Progenitor cell of endocrine pancreas (in vitro differentiated cells): ENCODE measurements around the gene PGA4. TPM values are rescaled to one million over a fixed set of nuclear protein-coding genes. Genes with fewer than 3 reads are reported as not detected.

Source experiments
- DNase-seq: peaks from one replicate; pipeline ENCODE4 v3.0.0; 2021; ENCODE audit warnings: low spot score; ENCODE audit not compliant: unreplicated experiment
- H3K27ac Mint-ChIP-seq: 2 replicates; pipeline ENCODE4 v1.8.0; 2021; ENCODE audit warnings: mild to moderate bottlenecking, moderate library complexity, mixed read lengths
- H3K27me3 Mint-ChIP-seq: 2 replicates; pipeline ENCODE4 v1.8.0; 2021; ENCODE audit warnings: mixed read lengths
- H3K36me3 Mint-ChIP-seq: 2 replicates; pipeline ENCODE4 v1.8.0; 2022; ENCODE audit warnings: mixed read lengths; ENCODE audit not compliant: insufficient read depth
- H3K4me1 Mint-ChIP-seq: 2 replicates; pipeline ENCODE4 v1.8.0; 2021; ENCODE audit warnings: low read depth, mixed read lengths
- H3K4me3 Mint-ChIP-seq: 2 replicates; pipeline ENCODE4 v1.8.0; 2021; ENCODE audit warnings: low read depth, mild to moderate bottlenecking, moderate library complexity, mixed read lengths
- H3K9me3 Mint-ChIP-seq: 2 replicates; pipeline ENCODE4 v1.8.0; 2021; ENCODE audit warnings: low read depth, mixed read lengths
- total RNA-seq: library from RNA; stranded (reverse); gene quantifications from 2 replicates; pipeline ENCODE4 v1.2.1, GENCODE V29; 2021
- TF ChIP-seq, protein P1 (sequence below): fragments of 200-600 bp; sonication (generic); IDR thresholded peaks from one replicate; pipeline ENCODE4 v1.5.0; 2021; ENCODE audit warnings: antibody characterized with exemption, mild to moderate bottlenecking; ENCODE audit not compliant: unreplicated experiment

The PGA4 gene
- total RNA-seq, 1 donor from 2014 or later = 0.81 TPM

DNA sequence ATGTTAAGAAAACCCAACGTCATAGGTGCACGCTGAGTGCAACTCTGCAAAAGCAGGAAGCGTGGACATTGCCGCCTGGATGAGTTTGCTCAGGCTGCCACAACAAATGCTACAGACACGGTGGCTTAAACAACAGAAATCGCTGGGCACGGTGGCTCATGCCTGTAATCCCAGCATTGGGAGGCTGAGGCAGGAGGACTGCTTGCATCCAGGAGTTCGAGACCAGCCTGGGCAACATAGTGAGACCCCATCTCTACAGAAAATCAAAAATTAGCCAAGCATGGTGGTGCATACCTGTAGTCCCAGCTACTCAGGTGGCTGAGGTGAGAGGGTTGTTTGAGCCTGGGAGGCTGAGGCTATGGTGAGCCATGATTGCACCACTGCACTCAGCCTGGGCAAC is 32.2 kb upstream of the PGA4 start:
- TF ChIP-seq, protein P1, sequence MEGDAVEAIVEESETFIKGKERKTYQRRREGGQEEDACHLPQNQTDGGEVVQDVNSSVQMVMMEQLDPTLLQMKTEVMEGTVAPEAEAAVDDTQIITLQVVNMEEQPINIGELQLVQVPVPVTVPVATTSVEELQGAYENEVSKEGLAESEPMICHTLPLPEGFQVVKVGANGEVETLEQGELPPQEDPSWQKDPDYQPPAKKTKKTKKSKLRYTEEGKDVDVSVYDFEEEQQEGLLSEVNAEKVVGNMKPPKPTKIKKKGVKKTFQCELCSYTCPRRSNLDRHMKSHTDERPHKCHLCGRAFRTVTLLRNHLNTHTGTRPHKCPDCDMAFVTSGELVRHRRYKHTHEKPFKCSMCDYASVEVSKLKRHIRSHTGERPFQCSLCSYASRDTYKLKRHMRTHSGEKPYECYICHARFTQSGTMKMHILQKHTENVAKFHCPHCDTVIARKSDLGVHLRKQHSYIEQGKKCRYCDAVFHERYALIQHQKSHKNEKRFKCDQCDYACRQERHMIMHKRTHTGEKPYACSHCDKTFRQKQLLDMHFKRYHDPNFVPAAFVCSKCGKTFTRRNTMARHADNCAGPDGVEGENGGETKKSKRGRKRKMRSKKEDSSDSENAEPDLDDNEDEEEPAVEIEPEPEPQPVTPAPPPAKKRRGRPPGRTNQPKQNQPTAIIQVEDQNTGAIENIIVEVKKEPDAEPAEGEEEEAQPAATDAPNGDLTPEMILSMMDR = no peak
- Mint-ChIP-seq H3K27me3 (peaks cover 6% of the 10 kb centered on the region), H3K36me3 (no peaks in the 10 kb centered on the region), H3K9me3 (no peaks in the 10 kb centered on the region), H3K4me1 (peaks cover 4% of the 10 kb centered on the region), H3K4me3 (no peak overlapping the region), H3K27ac (no peak overlapping the region)
- no peak for DNase-seq

DNA sequence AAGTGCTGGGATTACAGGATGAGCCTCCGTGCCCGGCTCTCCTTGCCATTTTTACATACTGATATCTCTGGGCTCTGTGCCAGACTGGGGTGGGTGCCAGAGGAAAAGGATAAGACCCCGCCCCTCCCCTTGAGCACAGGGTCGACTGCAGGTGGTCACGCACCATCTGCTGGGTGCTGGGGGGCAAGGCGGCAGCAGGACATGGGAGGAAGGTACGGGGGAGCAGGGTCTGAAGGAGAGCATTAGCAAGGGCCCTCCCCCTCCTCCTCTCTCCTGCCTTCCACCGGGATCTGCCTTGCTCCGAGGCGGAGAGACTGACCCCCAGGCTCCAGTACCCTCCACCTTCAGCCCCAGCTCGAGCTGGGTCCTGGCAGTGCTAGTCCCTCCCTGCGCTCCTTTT is 28.6 kb upstream of the PGA4 start:
- no peaks in the 10 kb centered on the region for H3K36me3 Mint-ChIP-seq
- H3K4me3 Mint-ChIP-seq = no peak overlapping the region
- H3K27me3 Mint-ChIP-seq = peaks cover 8% of the 10 kb centered on the region
- DNase-seq = no peak
- no peak overlapping the region for H3K27ac Mint-ChIP-seq
- H3K4me1 Mint-ChIP-seq = peaks cover 4% of the 10 kb centered on the region
- TF ChIP-seq, protein P1 = no peak
- no peaks in the 10 kb centered on the region for H3K9me3 Mint-ChIP-seq

GRCh38 chr11:61194169-61194671 is 27.9 kb upstream of the PGA4 start:
- Mint-ChIP-seq H3K27ac (no peak overlapping the region), H3K36me3 (no peaks in the 10 kb centered on the region), H3K4me3 (no peak overlapping the region), H3K9me3 (peaks cover 4% of the 10 kb centered on the region), H3K27me3 (peaks cover 8% of the 10 kb centered on the region), H3K4me1 (peaks cover 4% of the 10 kb centered on the region)
- TF ChIP-seq, protein P1 = no peak
- no peak for DNase-seq

DNA sequence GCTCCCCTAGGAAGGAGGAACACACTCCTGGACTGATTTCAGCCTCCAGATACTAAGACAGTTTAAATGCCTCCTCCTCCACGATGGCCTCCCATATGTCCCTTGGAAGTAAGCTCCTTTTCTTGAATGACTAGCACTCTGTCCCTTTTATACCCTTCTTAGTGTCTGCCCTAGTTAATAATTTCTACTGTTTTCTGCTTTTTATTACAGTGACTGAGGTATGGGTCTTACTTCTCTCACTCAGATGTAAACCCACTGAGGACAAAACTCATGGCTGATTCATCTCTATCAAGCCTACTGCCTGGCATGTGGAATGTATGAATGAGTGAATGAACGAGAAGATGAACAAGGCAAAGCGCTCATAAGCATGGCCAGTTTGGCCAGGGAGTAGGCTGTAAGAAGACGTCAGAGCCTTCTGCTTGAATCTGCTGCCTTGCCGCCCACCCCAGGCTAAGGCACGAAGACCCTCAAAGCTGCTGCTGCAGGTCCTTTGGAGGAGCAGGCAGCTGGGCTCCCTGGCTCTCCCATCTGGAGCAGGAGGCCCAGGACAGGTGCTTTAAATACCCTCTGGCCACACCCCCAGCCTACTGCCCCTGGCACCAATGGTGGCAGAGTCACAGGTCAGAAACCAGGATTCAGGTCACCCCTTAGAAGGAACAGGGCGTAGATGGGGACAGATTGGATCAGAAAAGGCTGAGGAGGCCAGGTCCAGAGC is 27.0 kb upstream of the PGA4 start:
- Mint-ChIP-seq H3K36me3 (no peaks in the 10 kb centered on the region), H3K27ac (no peak overlapping the region), H3K4me1 (peaks cover 4% of the 10 kb centered on the region), H3K27me3 (peaks cover 8% of the 10 kb centered on the region), H3K4me3 (no peak overlapping the region), H3K9me3 (peaks cover 4% of the 10 kb centered on the region)
- TF ChIP-seq, protein P1 = no peak
- DNase-seq = no peak

DNA sequence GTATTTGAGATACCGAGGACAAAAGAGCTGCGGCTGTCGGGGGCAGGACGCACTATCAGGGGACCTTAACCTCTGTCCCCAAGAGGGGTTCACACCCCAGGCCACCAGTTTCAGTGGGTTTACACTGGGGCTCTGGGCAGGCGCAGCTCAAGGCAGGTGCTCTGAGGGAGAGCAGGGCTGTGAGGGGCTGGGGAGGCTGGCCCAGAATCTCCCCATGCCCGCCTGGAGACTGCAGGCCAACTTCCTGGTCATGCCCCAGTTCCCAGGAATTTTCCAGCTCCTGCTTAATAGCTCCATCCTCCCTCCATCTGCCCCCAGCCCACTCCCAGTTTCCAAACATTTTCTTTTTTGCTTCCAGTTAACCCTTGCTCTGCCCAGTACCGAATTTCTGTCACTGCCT is 26.4 kb upstream of the PGA4 start:
- no peak overlapping the region for H3K4me3 Mint-ChIP-seq
- H3K27ac Mint-ChIP-seq = no peak overlapping the region
- H3K4me1 Mint-ChIP-seq = peaks cover 4% of the 10 kb centered on the region
- no peaks in the 10 kb centered on the region for H3K36me3 Mint-ChIP-seq
- TF ChIP-seq, protein P1 = no peak
- peaks cover 4% of the 10 kb centered on the region for H3K9me3 Mint-ChIP-seq
- no peak for DNase-seq
- peaks cover 8% of the 10 kb centered on the region for H3K27me3 Mint-ChIP-seq
